Gastroesophageal sphincter (tissue), 3 donors: ENCODE data around the gene STRN4.

ENCODE experiments used
- EP300 ChIP-seq: sonication (generic); formaldehyde crosslinking; IDR thresholded peaks from one replicate; pipeline ENCODE4 v1.6.1; 2017; ENCODE audit warnings: antibody characterized with exemption, mild to moderate bottlenecking
- POLR2A ChIP-seq, 2 donors: fragments of 450-650 bp; IDR thresholded peaks; one replicate each; pipeline ENCODE4 v1.6.1; 2017; ENCODE audit warnings: antibody characterized with exemption in 2 of 2, mild to moderate bottlenecking in 2 of 2, moderate library complexity in 1 of 2
- TF ChIP-seq, protein P1 (sequence below), 4 experiments: fragments of 200-600 bp in 2 of 4; fragments of 450-650 bp in 2 of 4; sonication (generic) in 1 of 4; IDR thresholded peaks; one replicate each; pipeline ENCODE4 v1.5.1; 2017 to 2019; ENCODE audit warnings: antibody characterized with exemption in 4 of 4, mild to moderate bottlenecking in 2 of 4, moderate library complexity in 2 of 4

DNA sequence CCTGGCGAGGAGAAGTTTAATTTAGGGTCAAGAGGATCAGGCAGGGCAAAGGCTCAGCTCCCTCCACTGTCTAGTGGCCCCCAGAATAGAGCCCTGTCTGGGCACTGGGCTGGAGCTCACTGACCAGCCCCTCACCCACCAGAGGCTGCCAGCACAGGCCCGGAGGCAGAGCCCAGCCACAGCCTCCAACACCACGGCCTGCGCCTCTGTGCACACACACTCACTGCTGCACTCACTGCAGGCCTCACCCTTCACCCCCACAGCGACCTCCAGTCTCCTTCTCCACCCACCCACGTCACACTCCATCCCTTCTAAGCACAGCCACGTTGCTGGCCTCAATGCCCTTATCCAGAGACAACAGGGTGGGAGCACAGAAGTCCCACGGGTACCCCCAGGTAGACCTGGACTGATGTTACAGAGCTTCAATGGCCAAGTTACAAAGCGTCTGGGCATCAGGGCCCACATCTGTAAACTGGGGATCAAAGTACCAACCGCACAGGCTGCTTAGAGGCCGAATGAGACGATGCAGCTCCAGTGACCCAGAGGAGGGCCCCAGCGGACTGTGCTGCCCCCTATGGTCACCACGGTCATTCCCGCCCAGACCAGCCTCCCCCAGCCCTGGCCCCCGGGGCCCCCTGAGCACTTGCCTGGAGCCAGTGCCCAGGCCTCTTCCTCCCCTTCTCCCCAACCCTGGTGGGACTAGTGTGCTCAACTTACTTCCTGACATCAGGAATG lies 24.8 kb downstream of the STRN4 start:
- TF ChIP-seq, protein P1, sequence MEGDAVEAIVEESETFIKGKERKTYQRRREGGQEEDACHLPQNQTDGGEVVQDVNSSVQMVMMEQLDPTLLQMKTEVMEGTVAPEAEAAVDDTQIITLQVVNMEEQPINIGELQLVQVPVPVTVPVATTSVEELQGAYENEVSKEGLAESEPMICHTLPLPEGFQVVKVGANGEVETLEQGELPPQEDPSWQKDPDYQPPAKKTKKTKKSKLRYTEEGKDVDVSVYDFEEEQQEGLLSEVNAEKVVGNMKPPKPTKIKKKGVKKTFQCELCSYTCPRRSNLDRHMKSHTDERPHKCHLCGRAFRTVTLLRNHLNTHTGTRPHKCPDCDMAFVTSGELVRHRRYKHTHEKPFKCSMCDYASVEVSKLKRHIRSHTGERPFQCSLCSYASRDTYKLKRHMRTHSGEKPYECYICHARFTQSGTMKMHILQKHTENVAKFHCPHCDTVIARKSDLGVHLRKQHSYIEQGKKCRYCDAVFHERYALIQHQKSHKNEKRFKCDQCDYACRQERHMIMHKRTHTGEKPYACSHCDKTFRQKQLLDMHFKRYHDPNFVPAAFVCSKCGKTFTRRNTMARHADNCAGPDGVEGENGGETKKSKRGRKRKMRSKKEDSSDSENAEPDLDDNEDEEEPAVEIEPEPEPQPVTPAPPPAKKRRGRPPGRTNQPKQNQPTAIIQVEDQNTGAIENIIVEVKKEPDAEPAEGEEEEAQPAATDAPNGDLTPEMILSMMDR (IDR thresholded peaks at IDR 0.05), result no peak
- TF ChIP-seq EP300 (no peak), POLR2A (IDR thresholded peaks at IDR 0.05) (no peak)
